GM21381 (cell line): ENCODE data around the gene BACE2.

Experiments used
- ATAC-seq: cut with Tn5 transposase; IDR thresholded peaks from one replicate; pipeline ENCODE4 v1.9.1; 2021; ENCODE audit warnings: mild to moderate bottlenecking, moderate library complexity; ENCODE audit not compliant: unreplicated experiment

The BACE2 gene

DNA sequence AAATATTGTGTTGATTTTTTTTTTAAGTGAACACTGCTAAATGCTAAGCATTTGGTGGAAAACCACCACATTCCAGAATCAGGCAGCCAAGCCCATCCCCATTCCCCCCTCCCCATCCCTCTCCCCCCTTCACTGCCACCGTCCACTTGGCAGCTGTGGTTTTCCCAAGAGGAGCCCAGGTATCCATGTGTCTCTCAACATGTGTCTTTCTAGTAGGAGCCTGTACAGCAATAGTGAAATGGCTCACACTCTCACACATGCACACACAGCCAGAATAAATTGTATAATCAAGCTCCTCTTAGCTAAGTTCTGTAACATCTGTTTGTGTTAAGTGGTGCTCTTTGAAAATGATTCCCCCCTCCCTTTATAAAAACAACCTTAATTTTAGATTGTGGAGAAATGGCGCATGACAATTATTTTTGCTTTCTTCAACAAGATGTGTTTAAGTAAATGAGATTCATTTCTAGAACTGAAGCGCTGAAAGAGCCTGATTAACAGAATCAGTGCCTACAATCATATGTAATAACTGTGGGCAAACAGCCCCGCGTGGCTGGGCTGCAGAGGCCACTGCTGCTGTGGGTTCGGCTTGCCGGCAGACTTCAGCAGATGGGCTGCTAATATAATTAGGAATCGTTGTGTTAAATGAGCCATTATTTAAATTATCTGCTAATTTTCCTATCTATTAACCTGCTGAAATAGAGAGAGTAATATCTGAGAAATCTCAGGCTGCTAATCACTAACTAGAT is 43.3 kb downstream of the BACE2 start:
- ATAC-seq: no peak

DNA sequence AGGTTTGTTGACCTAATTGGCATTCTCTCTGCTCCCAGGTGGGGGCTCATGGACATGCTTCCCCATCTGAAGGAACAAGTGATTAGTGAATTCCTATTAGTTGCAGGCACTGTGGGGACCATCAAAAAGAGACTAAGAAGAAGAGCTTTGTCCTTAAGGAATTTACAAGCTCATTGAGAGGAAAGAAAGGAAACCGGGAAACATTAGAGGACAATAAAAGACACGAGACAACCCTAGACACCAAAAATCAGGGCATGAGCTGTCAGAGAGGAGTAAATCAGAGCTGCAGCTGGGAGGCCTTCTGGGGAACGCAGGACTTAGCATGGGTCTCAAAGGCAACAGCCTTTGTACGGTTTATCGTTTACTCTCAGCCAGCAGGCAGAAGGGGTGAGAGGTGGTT is 45.1 kb downstream of the BACE2 start:
- no peak for ATAC-seq

- ATAC-seq: no peak
These were observed 48.0 kb downstream of the BACE2 start for GRCh38 chr21:41215856-41216408.

DNA sequence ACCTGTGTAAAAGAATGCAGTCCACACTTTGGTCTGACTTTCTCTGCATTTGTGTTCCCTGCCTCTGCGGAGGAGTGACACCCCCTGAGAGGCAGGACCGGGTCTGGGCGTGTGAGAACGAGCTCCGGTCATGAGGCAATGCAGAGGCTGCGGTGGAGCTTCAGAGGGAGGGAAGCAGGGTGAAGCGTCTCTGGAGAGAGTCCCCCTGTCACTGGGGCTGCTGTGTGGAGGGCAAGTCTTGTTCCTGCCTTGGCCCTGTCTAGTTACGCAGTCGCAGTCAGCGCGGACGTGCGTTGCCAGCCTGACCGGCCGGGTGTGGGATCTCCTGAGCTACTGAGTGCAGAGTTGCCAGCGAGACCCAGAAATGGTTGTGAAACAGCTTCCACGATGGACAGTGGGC is 48.5 kb downstream of the BACE2 start:
- ATAC-seq: no peak

GRCh38 chr21:41217671-41218385 is 49.9 kb downstream of the BACE2 start:
- no peak for ATAC-seq

DNA sequence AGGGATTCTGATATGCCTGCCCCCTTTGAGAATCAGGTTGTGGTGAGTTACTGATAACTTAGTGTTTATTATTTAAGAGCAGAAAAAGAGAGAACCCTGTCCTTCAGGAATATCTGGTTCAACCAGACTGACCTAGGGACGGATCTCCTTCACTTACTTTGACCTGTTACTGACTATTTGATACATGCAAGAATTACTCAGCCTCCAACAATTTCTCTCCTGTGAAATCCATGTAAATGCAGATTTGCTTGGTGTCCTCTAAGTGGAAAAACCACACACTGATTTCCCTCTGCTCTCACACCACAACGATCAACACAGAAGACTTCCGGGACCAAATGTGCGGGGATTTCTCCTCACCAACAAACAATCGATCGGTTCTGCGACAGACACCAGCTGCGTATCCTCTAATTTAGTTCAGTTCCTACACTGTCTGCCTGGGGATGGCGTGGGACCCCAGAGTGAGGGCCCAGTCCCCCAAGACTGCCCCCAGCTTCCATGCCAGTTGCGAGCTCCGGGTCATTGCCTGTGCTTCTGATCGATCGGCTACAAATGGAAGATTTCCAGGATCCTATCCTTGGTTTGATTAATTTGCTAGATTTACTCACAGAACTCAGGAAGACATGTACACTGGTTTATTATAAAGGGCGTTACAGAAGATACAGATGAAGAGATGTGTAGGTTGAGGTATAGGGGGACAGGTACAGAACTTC is 51.7 kb downstream of the BACE2 start:
- ATAC-seq: no peak

- ATAC-seq: no peak
These were observed 52.3 kb downstream of the BACE2 start for GRCh38 chr21:41220208-41220733.

DNA sequence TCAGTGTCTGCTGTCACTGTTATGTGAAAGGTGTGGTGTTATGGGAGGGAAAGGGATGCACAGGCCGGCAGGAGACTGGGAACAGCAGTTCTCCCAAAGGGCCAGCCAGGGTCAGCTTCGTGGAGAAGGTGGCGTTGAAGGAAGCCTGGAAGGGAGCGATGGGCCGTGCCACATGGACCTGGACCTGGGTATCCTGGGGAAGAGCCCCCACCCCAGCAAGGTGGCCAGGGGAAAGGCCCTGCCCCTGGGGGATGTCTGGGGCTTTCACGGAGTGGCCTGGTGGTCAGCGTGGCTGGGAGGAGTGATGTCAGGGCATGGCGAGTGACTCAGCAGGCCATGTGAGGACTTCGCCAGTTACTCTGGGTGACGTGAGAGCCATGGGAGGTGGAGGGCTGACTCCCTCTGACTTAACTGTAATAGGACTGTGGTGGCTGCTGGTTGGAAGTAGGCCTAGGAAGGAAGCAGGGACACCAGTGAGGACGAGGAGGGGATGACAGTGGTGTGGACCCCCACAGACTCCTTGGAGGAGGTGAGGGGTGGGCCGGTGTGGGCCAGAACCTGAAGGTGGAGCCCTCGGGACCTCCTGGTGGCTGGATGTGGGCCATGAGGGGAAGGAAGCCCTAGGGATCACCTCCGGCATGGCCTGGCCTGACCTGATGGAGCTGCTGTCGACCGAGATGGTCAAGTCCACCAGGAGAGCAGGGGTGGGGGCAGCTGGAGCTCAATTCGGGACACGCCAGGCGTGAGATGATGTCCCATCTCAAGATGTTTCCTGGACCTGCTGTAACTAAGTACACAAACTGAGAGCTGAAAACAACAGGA is 54.5 kb downstream of the BACE2 start:
- ATAC-seq: no peak

DNA sequence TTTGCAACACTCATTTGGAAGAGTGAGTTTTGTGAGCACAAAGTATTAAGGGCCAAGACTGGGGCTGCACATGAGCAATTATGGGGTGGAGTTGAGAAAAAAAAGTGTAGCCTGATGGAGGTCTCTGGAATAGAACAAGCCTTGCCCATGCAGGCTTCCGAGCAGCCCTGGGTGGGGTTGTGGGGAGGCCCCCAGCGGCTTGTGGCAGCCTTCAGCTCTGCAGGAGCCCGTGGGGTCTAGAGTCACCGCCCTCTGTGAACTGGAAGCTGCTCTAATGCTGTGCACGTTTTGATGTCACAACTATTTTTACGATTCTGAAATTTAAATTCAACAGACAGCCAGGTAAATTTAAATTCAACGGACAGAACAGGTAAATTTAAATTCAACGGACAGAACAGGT is 58.9 kb downstream of the BACE2 start:
- no peak for ATAC-seq

DNA sequence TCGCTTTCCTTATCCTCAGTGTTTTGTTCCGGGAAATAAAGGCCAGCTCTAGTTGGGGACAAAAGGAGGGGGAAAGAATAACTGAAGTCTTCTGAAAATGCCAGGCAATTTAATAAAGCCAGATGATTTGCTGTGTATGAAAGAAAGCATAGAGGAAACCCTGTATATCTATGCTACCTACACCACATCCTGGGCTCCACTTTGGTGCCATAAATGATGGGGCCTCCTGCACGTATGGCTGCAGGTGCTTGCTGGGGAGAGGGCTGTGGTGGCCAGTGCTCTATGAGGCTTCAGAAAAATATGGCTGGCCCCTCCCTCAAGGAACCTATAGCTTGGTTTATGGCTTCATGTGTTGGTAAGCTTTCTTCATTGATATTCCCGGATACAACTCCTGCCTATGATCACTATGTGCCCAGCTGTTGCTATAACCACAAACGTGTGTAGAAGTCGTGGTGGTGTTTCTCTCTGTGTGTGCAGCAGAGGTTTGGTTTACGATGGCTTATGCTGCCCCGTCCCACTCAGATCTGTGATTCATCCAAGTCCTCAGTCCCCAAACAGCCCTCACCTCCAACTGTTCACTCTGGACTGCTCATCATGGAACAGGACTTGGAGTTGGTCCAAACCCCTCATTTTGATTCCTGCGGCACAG is 59.5 kb downstream of the BACE2 start:
- no peak for ATAC-seq

DNA sequence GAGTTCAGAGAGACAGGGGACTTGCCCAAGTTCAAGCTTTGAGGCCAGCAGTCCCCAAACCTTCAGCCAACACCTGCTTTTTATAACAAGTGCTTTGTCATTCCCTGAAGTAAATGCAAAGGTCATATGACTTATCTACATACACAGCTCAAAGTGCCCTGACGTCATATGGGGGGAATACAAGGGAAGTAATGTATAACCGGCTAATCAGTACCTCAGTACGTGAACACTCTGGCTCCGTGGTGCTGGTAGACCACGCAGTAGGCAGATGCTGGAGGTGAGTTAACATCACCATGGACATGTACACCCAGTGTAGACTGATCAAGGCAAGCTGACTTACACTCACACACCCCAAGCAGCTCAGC is 60.0 kb downstream of the BACE2 start:
- no peak for ATAC-seq

- ATAC-seq: no peak
These were observed 60.5 kb downstream of the BACE2 start for GRCh38 chr21:41228492-41228891.

GRCh38 chr21:41228958-41229357 is 61.0 kb downstream of the BACE2 start:
- no peak for ATAC-seq

DNA sequence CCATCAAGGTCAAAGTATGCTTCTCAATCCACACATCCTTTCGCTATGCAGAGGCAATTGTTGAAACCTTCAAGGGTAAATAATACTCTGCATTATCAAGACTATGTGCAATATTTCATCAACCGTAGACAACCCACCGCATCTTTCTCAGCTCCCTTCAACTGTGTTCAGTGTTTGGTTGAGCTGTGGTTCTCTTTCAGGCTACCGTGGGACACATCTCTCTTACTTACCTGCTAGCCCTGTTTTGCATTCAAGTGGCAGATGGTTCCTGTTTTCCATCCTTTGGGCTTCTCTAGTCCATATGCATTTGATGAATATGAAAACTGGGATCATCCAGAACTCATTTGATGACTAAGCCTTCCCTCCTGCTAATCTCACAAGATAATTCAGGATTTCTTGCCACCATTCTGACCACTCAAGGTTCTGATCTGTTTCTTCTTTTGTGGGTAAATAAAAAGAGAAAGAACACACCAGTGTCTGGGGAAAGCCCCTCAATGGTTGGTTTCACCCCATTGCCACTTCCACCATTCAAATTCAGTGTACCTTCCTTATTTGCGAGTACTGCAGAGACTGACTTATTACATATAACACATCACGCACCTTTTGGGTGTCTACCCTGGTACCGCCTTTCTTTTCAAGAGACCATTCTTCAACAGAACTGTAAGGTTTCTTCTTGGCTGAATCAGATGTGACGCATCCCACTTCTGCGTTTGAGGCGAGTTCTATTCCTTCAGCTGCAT is 61.7 kb downstream of the BACE2 start:
- no peak for ATAC-seq

- ATAC-seq: no peak
These were observed 62.5 kb downstream of the BACE2 start for GRCh38 chr21:41230497-41230896.

GRCh38 chr21:41231060-41231459 is 63.1 kb downstream of the BACE2 start:
- no peak for ATAC-seq

DNA sequence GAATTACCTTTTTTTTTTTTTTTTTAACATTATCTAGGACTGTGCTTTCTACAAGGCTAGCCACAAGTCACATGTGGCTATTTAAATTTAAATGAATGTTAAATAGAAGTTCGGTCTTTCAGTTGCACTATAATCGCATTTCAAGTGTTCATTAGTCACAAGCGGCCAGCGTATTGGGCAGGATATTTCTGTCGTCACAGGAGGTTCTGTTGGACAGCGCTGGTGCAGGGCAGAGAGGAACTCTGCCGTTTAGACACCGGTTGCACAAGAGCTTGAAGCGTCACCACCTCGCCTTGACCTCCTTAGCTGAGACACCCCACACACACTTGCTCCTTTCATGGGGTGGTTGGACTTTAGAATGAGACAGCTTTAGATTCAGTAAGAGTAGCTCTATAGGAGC is 64.1 kb downstream of the BACE2 start:
- ATAC-seq: no peak

GRCh38 chr21:41233916-41234315 is 66.0 kb downstream of the BACE2 start:
- ATAC-seq: no peak

DNA sequence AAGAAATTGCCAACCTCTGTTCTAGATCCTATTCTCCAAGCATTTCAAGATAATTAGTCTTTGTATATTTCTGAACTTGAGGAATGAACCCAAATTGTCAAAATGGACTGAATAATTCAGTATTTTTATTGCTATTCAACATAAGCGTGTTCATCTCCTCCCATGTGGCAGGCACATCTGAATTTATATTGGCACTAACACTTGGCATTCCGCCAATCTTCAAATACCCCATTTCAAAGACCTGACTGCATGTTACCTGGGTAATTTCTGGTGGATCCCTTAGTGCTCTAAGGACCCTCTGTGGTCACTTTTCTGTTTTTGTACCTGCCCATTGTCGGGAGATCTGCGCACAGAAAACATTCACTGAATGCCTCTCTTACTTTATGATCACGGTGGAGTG is 66.6 kb downstream of the BACE2 start:
- no peak for ATAC-seq
